ENCODE data around the gene SNRPB.

GRCh38 chr20:2465100-2465499, 5.5 kb downstream of the SNRPB start:
- TF ChIP-seq CTCF (IDR thresholded peaks at IDR 0.05) (no peak), POLR2A (IDR thresholded peaks at IDR 0.05) (no peak)
